Right lobe of liver (tissue), 4 donors: ENCODE measurements around the gene MBNL2.

Source experiments
- POLR2A ChIP-seq: fragments of 450-650 bp; IDR thresholded peaks from one replicate; pipeline ENCODE4 v1.6.1; 2017; ENCODE audit warnings: antibody characterized with exemption, mild to moderate bottlenecking
- TF ChIP-seq, protein P1 (sequence below), 4 donors: fragments of 200-600 bp in 3 of 4; fragments of 450-650 bp in 1 of 4; IDR thresholded peaks; one replicate each; pipeline versions ENCODE4 v1.5.1 to v1.8.0; 2016 to 2022; ENCODE audit warnings: antibody characterized with exemption in 4 of 4, mild to moderate bottlenecking in 2 of 4
- donor health status: DM: no; HTN: no; CAD: no.
- donor health status: DM: no; HTN: no; CAD: no.
- donor health status: DM: no; HTN: yes; CAD: no.

DNA sequence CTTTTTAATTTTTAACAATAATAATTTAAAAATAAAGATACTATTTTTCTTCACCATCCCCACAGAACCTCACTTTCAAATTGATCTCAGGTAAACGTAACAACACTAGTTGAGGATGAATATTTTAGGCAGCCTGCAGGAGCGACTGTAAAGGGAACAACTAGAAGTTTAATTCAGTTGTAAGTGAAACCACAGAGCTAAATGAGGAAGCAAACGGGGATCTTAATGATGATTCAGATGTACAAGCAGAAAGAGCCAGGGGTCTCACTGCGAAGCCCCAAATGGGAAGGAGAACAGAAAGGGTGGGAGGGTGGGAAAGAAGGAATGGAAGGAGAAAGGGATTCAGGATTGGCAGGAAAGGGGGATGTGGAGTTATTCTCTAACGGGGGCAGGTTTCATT is 157.3 kb downstream of the MBNL2 start:
- TF ChIP-seq, protein P1, sequence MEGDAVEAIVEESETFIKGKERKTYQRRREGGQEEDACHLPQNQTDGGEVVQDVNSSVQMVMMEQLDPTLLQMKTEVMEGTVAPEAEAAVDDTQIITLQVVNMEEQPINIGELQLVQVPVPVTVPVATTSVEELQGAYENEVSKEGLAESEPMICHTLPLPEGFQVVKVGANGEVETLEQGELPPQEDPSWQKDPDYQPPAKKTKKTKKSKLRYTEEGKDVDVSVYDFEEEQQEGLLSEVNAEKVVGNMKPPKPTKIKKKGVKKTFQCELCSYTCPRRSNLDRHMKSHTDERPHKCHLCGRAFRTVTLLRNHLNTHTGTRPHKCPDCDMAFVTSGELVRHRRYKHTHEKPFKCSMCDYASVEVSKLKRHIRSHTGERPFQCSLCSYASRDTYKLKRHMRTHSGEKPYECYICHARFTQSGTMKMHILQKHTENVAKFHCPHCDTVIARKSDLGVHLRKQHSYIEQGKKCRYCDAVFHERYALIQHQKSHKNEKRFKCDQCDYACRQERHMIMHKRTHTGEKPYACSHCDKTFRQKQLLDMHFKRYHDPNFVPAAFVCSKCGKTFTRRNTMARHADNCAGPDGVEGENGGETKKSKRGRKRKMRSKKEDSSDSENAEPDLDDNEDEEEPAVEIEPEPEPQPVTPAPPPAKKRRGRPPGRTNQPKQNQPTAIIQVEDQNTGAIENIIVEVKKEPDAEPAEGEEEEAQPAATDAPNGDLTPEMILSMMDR (IDR thresholded peaks at IDR 0.05), result no peak
- no peak for TF ChIP-seq POLR2A
